ENCODE results near the gene CCDC149.

Gene CCDC149

GRCh38 chr4:24770032-24770584 lies 142.7 kb downstream of the CCDC149 start:
- Histone ChIP-seq H3K4me3 (no peak overlapping the region), H3K4me1 (no peaks in the 10 kb centered on the region), H3K9me3 (no peaks in the 10 kb centered on the region), H3K27me3 (no peaks in the 10 kb centered on the region), H3K36me3 (no peaks in the 10 kb centered on the region), H3K27ac (no peak overlapping the region)
- no peak for TF ChIP-seq CTCF (IDR thresholded peaks at IDR 0.05)
- intact Hi-C loops (cut with DNase I; ENCODE audit: low total_unique reads): no loop called here
- peak in 1 of 2 donors; percentile 22 for DNase-seq

- H3K4me3 ChIP-seq: no peak overlapping the region
- no peaks in the 10 kb centered on the region for H3K36me3 ChIP-seq
- no peaks in the 10 kb centered on the region for H3K9me3 ChIP-seq
- H3K4me1 ChIP-seq: no peaks in the 10 kb centered on the region
- H3K27ac ChIP-seq: no peak overlapping the region
- intact Hi-C loops (cut with DNase I; ENCODE audit: low total_unique reads): no loop called here
- no peaks in the 10 kb centered on the region for H3K27me3 ChIP-seq
- no peak for TF ChIP-seq CTCF (IDR thresholded peaks at IDR 0.05)
- no peak for DNase-seq
These were observed 143.3 kb downstream of the CCDC149 start for GRCh38 chr4:24769571-24769970.

- peaks cover 0 to 8% (median 7%) of the 10 kb centered on the region in 4 donors for H3K4me1 ChIP-seq
- no peaks in the 10 kb centered on the region for H3K36me3 ChIP-seq
- no peaks in the 10 kb centered on the region for H3K9me3 ChIP-seq
- no peak overlapping the region for H3K4me3 ChIP-seq
- intact Hi-C loops (cut with DNase I; ENCODE audit: low total_unique reads): no loop called here
- no peaks in the 10 kb centered on the region for H3K27me3 ChIP-seq
- no peak overlapping the region for H3K27ac ChIP-seq
- TF ChIP-seq CTCF (IDR thresholded peaks at IDR 0.05): no peak
- no peak for DNase-seq
These were observed 144.2 kb downstream of the CCDC149 start for GRCh38 chr4:24768604-24769003.

DNA sequence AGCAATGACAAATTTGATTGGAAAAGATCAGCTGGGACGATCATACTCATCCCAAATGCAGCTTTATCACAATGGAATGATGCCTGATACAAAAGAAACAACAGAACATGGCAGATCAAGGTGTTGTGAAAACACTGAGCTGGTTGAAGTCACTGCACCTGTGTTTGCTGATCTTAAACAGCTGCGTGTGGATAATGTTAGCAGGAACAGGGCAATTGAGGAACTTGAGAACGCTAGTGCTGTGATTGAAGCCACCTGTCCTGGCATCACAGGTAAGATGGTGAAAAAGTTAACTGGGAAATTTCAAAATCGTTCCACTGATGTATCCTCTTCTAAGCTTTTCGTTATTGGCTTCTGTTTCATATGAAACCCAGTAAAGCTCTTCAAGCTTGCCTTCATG lies 144.8 kb downstream of the CCDC149 start:
- Histone ChIP-seq H3K27me3 (no peaks in the 10 kb centered on the region), H3K4me1 (peaks cover 0 to 13% (median 10%) of the 10 kb centered on the region in 4 donors), H3K27ac (no peak overlapping the region), H3K9me3 (no peaks in the 10 kb centered on the region), H3K4me3 (no peak overlapping the region), H3K36me3 (no peaks in the 10 kb centered on the region)
- intact Hi-C loops (cut with DNase I; ENCODE audit: low total_unique reads): no loop called here
- DNase-seq: no peak
- no peak for TF ChIP-seq CTCF (IDR thresholded peaks at IDR 0.05)

DNA sequence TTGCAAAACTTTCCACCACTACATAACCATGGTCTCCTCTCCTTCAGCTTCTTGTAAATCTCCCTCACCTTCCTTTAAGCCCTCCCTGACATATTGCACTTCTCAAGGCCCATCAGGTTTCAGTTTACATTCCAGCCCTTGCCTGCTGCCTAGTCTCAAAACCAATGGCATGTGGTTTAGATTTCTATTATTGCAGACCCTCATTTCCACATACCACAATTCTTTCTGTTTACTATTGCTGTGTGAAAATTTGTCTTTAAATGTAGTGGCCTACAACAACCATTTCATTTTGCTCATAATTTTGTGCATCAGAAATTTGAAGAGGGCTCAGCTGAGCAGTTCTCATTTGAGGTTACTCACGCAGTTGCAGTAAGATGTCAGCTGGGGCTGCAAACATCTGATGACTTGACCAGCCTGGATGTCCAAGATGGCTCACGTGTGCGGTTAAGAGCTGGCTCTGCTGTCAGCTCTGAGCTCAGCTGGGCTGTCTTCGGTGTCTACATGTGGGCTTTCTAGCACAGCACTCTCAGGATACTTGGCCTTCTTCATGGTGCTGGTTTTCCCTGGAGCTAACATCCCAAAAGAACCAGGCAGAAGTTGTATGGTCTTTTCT lies 147.4 kb downstream of the CCDC149 start:
- no peaks in the 10 kb centered on the region for H3K27me3 ChIP-seq
- DNase-seq: no peak
- H3K36me3 ChIP-seq: no peaks in the 10 kb centered on the region
- intact Hi-C loops (cut with DNase I; ENCODE audit: low total_unique reads): no loop called here
- no peak overlapping the region for H3K27ac ChIP-seq
- H3K4me1 ChIP-seq: peaks cover 0 to 13% (median 10%) of the 10 kb centered on the region in 4 donors
- no peaks in the 10 kb centered on the region for H3K9me3 ChIP-seq
- no peak overlapping the region for H3K4me3 ChIP-seq
- no peak for TF ChIP-seq CTCF (IDR thresholded peaks at IDR 0.05)
